ENCODE measurements around the gene FPR2.

GRCh38 chr19:51772977-51773376 is 12.0 kb downstream of the FPR2 start:
- TF ChIP-seq GATA2 (IDR thresholded peaks at IDR 0.05; ENCODE audit: low read depth, low read length) (no peak), GATA3 (IDR thresholded peaks at IDR 0.05; ENCODE audit: low read depth, low read length) (no peak)

All from SH-SY5Y (cell line).